DND-41 (cell line): ENCODE results near the gene IMMP1L.

ENCODE experiments used
- ATAC-seq: fragments of 200-7000 bp; cut with Tn5 transposase; 3 replicates; pipeline ENCODE4 v1.9.1; 2021; ENCODE audit warnings: low read depth; ENCODE audit not compliant: insufficient read depth
- DNase-seq: peaks from one replicate; pipeline ENCODE4 v3.0.0-alpha.2; 2020
- H2AFZ ChIP-seq: 2 replicates; pipeline ENCODE4 v1.6.0; 2012; ENCODE audit warnings: low read depth, low read length
- H3K27ac ChIP-seq: 2 replicates; pipeline ENCODE4 v1.5.1; 2012; ENCODE audit warnings: low read length, inconsistent platforms
- H3K27me3 ChIP-seq: fragments of 200-600 bp; sonication (generic); 2 replicates; pipeline ENCODE4 v1.6.0; 2012; ENCODE audit warnings: low read length, mild to moderate bottlenecking, inconsistent platforms; ENCODE audit not compliant: insufficient read depth, poor library complexity
- H3K36me3 ChIP-seq: 2 replicates; pipeline ENCODE4 v1.5.1; 2012; ENCODE audit warnings: low read length, inconsistent platforms; ENCODE audit not compliant: insufficient read depth
- H3K4me1 ChIP-seq: 2 replicates; pipeline ENCODE4 v1.5.1; 2012; ENCODE audit warnings: mild to moderate bottlenecking, low read length; ENCODE audit not compliant: insufficient read depth
- H3K4me2 ChIP-seq: 2 replicates; pipeline ENCODE4 v1.6.0; 2012; ENCODE audit warnings: mild to moderate bottlenecking, moderate library complexity, low read length, inconsistent platforms; ENCODE audit not compliant: insufficient read depth
- H3K4me3 ChIP-seq, 2 experiments: fragments of 200-600 bp in 1 of 2; shearing (Covaris generic) in 1 of 2; 2 replicates each; pipeline ENCODE4 v1.5.1; 2012 to 2016; ENCODE audit warnings: inconsistent platforms in 2 of 2, low read length in 2 of 2, mild to moderate bottlenecking in 2 of 2, low read depth in 1 of 2, moderate library complexity in 1 of 2
- H3K79me2 ChIP-seq: 2 replicates; pipeline ENCODE4 v1.6.0; 2012; ENCODE audit warnings: low read length, inconsistent platforms; ENCODE audit not compliant: insufficient read depth
- H3K9ac ChIP-seq: 2 replicates; pipeline ENCODE4 v1.6.0; 2012; ENCODE audit warnings: low read depth, mild to moderate bottlenecking, inconsistent platforms, low read length, moderate library complexity
- H3K9me3 ChIP-seq: 2 replicates; pipeline ENCODE4 v1.5.1; 2012; ENCODE audit warnings: low read length, moderate library complexity, mild to moderate bottlenecking, inconsistent platforms; ENCODE audit not compliant: insufficient read depth, severe bottlenecking
- H4K20me1 ChIP-seq: 2 replicates; pipeline ENCODE4 v1.6.0; 2012; ENCODE audit warnings: low read length; ENCODE audit not compliant: insufficient read depth
- CTCF ChIP-seq: IDR thresholded peaks from 2 replicates; pipeline ENCODE4 v1.5.1; 2012; ENCODE audit warnings: borderline replicate concordance, low read length, moderate library complexity, mild to moderate bottlenecking; ENCODE audit not compliant: poor library complexity, severe bottlenecking; ENCODE audit errors: extremely low read depth
- EZH2 ChIP-seq: IDR thresholded peaks from 3 replicates; pipeline ENCODE4 v1.6.1; 2012; ENCODE audit warnings: borderline replicate concordance, low read depth, mild to moderate bottlenecking, moderate library complexity, low read length, inconsistent platforms; ENCODE audit not compliant: severe bottlenecking

Gene IMMP1L

DNA sequence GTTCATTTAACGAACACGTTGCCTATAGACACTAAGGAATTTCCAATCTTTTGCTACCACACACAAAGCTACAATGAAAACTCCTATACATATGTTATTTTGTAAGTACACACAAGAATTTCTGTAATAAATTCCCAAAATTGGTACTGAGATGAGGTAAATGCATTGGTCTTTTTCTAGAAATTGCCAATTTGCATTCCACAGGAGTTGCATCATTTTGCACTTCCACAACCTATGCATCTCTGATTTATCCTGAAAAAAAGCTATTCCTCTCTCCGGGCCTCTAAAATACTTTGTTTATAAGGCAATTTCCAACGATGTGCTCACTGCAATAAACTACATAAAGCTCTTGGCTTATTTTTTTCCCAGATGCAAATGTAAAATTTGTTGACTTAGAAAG is 24.9 kb downstream of the IMMP1L start:
- peaks cover 27% of the 10 kb centered on the region for H3K79me2 ChIP-seq
- H3K9ac ChIP-seq, result no peak overlapping the region
- H3K27me3 ChIP-seq, result no peaks in the 10 kb centered on the region
- H2AFZ ChIP-seq, result no peak overlapping the region
- H3K9me3 ChIP-seq, result no peaks in the 10 kb centered on the region
- no peak overlapping the region for H3K4me3 ChIP-seq
- ATAC-seq, result no peak
- H3K4me2 ChIP-seq, result no peak overlapping the region
- DNase-seq, result no peak
- TF ChIP-seq CTCF (no peak), EZH2 (no peak)
- no peak overlapping the region for H3K27ac ChIP-seq
- peaks cover 4% of the 10 kb centered on the region; the same call in 1 of the 2 replicates for H4K20me1 ChIP-seq
- H3K4me1 ChIP-seq, result no peaks in the 10 kb centered on the region
- no peaks in the 10 kb centered on the region for H3K36me3 ChIP-seq

- ATAC-seq, result no peak
- H3K36me3 ChIP-seq, result no peaks in the 10 kb centered on the region
- H3K4me1 ChIP-seq, result no peaks in the 10 kb centered on the region
- peaks cover 31% of the 10 kb centered on the region for H3K79me2 ChIP-seq
- H3K9ac ChIP-seq, result no peak overlapping the region
- H4K20me1 ChIP-seq, result peaks cover 9% of the 10 kb centered on the region; the same call in 1 of the 2 replicates
- H3K27ac ChIP-seq, result no peak overlapping the region
- no peak overlapping the region for H3K4me2 ChIP-seq
- no peaks in the 10 kb centered on the region for H3K9me3 ChIP-seq
- no peak for DNase-seq
- H2AFZ ChIP-seq, result no peak overlapping the region
- TF ChIP-seq CTCF (no peak), EZH2 (no peak)
- no peak overlapping the region for H3K4me3 ChIP-seq
- no peaks in the 10 kb centered on the region for H3K27me3 ChIP-seq
These were observed 28.5 kb downstream of the IMMP1L start for GRCh38 chr11:31480930-31481329.

GRCh38 chr11:31479066-31479465 is 30.4 kb downstream of the IMMP1L start:
- ATAC-seq, result no peak
- H3K36me3 ChIP-seq, result no peaks in the 10 kb centered on the region

More at GRCh38 chr11:31479066-31479465, 30.4 kb downstream of the IMMP1L start:
- Histone ChIP-seq H3K4me3 (no peak overlapping the region), H3K27me3 (no peaks in the 10 kb centered on the region), H2AFZ (no peak overlapping the region), H3K79me2 (peaks cover 27% of the 10 kb centered on the region), H4K20me1 (peaks cover 6% of the 10 kb centered on the region; the same call in 1 of the 2 replicates), H3K4me1 (no peaks in the 10 kb centered on the region), H3K4me2 (no peak overlapping the region), H3K27ac (no peak overlapping the region), H3K9me3 (no peaks in the 10 kb centered on the region), H3K9ac (no peak overlapping the region)
- TF ChIP-seq CTCF (no peak), EZH2 (no peak)
- no peak for DNase-seq
